Hepatocyte (in vitro differentiated cells): ENCODE results near the gene ABTB1.

Experiments
- EZH2 ChIP-seq: fragments of 200-600 bp; sonication (generic); IDR thresholded peaks from 2 replicates; pipeline ENCODE4 v1.6.1; 2016; ENCODE audit warnings: antibody characterized with exemption, mild to moderate bottlenecking, borderline replicate concordance
- TF ChIP-seq, protein P1 (sequence below): fragments of 200-600 bp; sonication (generic); IDR thresholded peaks from 2 replicates; pipeline ENCODE4 v1.5.1; 2016; ENCODE audit warnings: antibody characterized with exemption, mild to moderate bottlenecking; ENCODE audit not compliant: poor library complexity

DNA sequence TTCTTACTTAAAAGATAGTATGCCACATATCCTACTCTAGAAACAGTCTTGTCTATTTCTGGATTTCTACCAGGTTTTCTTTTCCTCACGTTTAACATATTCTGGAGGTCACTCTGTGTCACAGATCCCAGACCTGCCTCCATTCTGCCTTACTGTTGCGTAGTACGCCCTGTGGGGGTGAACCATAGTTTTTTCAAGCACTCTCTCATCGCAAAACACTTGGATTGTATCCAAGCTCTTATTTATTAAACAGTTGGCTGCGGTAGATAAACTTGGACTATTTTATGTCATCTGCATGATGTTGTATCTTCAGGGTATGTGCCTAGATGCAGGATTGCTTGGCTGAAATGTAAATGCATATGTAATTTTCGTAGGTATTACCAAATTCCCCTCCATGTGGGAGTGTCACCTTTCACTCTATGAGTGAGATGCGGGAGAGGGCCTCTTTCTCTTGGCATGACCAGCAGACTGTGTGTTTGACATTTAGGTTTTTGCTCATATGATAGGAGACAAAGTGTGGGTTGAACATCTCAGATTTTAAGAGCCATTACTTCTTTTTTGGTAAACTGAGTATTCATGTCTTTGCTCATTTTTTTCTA, 55.8 kb downstream of the ABTB1 start:
- TF ChIP-seq, protein P1, sequence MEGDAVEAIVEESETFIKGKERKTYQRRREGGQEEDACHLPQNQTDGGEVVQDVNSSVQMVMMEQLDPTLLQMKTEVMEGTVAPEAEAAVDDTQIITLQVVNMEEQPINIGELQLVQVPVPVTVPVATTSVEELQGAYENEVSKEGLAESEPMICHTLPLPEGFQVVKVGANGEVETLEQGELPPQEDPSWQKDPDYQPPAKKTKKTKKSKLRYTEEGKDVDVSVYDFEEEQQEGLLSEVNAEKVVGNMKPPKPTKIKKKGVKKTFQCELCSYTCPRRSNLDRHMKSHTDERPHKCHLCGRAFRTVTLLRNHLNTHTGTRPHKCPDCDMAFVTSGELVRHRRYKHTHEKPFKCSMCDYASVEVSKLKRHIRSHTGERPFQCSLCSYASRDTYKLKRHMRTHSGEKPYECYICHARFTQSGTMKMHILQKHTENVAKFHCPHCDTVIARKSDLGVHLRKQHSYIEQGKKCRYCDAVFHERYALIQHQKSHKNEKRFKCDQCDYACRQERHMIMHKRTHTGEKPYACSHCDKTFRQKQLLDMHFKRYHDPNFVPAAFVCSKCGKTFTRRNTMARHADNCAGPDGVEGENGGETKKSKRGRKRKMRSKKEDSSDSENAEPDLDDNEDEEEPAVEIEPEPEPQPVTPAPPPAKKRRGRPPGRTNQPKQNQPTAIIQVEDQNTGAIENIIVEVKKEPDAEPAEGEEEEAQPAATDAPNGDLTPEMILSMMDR, result no peak
- TF ChIP-seq EZH2, result no peak
